ENCODE measurements around the gene TRMT11.

DNA sequence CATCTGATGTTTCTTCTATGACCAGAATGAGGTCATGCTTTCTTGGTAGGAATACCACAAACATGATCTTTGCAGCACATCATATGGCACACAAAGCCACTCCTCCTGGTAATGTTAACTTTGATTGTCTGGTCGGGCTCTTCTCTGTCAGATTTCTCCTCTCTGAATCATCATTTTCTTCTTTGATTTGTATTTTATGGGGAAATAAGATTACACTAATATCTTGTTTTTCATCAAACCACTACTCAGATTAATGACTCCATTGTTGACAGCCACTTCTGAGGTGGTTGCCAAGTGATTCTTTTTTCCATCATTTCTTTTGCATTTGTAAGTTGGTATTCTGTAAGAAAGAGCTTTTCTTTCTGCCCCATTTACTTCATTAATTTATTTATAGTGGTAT lies 29.5 kb downstream of the TRMT11 start:
- TF ChIP-seq, protein P1, sequence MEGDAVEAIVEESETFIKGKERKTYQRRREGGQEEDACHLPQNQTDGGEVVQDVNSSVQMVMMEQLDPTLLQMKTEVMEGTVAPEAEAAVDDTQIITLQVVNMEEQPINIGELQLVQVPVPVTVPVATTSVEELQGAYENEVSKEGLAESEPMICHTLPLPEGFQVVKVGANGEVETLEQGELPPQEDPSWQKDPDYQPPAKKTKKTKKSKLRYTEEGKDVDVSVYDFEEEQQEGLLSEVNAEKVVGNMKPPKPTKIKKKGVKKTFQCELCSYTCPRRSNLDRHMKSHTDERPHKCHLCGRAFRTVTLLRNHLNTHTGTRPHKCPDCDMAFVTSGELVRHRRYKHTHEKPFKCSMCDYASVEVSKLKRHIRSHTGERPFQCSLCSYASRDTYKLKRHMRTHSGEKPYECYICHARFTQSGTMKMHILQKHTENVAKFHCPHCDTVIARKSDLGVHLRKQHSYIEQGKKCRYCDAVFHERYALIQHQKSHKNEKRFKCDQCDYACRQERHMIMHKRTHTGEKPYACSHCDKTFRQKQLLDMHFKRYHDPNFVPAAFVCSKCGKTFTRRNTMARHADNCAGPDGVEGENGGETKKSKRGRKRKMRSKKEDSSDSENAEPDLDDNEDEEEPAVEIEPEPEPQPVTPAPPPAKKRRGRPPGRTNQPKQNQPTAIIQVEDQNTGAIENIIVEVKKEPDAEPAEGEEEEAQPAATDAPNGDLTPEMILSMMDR (IDR thresholded peaks at IDR 0.05 in 8 of 11, conservative IDR thresholded peaks at IDR 0.05 in 3 of 11) = no peak
- TF ChIP-seq POLR2A (IDR thresholded peaks at IDR 0.05) = no peak

Data from spleen (tissue), 7 donors.